Right atrium auricular region (tissue), 2 donors: ENCODE measurements around the gene RTF2. TPM values are rescaled to one million over a fixed set of nuclear protein-coding genes. Genes with fewer than 3 reads are reported as not detected.
"Not testable (repeated sequence)": the region's sequence is repeated elsewhere in the genome, so short reads cannot be mapped to it uniquely, and the experiment has no call there.

Experiments used
- DNase-seq: peaks from one replicate; pipeline ENCODE4 v3.0.0-alpha.2; 2019; ENCODE audit warnings: low spot score
- H3K27ac ChIP-seq, 2 donors: fragments of 200-600 bp; sonication (generic); 1 replicate in 1 of 2; 2 replicates in 1 of 2; pipeline ENCODE4 v1.5.1; 2016 to 2019
- H3K27me3 ChIP-seq, 2 donors: fragments of 200-600 bp; sonication (generic); one replicate each; pipeline versions ENCODE4 v1.5.1 to v1.6.0; 2017 to 2019
- H3K36me3 ChIP-seq: fragments of 200-600 bp; sonication (generic); one replicate; pipeline ENCODE4 v1.5.1; 2016
- H3K4me1 ChIP-seq, 2 donors: fragments of 200-600 bp; sonication (generic); one replicate each; pipeline versions ENCODE4 v1.5.1 to v1.6.0; 2017 to 2019
- H3K4me3 ChIP-seq, 2 donors: fragments of 200-600 bp; sonication (generic); 1 replicate in 1 of 2; 2 replicates in 1 of 2; pipeline ENCODE4 v1.5.1; 2017 to 2019; ENCODE audit warnings: mild to moderate bottlenecking in 1 of 2, moderate library complexity in 1 of 2
- H3K9me3 ChIP-seq, 2 donors: fragments of 200-600 bp; sonication (generic); one replicate each; pipeline ENCODE4 v1.5.1; 2019
- total RNA-seq, 2 donors: library from RNA; depleted of rRNA; stranded (reverse); fragments of >200 nt; gene quantifications; one replicate each; pipeline ENCODE4 v1.1.0, GENCODE V29; 2016
- TF ChIP-seq, protein P1 (sequence below), 2 donors: fragments of 200-600 bp; sonication (generic); IDR thresholded peaks; one replicate each; pipeline ENCODE4 v1.5.1; 2019; ENCODE audit warnings: antibody characterized with exemption in 2 of 2

The RTF2 gene
- total RNA-seq, 2 donors from 2014 or later = 48.6 to 49.4 TPM

DNA sequence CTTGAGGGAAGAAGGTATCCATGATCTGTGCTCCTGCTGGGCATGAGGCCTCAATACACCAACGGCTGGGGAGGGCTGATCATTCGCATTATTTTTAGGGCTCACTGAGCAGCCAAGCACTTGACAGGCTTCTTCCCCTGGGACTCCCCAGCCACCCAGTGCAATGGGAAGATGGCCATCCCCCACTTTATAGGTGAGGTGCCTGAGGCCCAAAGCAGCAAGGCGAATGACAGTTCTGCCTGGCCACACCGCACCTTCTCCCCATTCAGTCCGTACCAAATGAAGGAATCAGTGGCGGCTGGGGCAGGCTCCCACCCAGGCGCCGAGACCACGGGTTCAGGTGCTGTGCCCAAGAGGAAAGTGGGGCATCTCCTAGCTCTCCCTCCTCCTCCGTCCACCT lies 51.8 kb downstream of the RTF2 start:
- TF ChIP-seq, protein P1, sequence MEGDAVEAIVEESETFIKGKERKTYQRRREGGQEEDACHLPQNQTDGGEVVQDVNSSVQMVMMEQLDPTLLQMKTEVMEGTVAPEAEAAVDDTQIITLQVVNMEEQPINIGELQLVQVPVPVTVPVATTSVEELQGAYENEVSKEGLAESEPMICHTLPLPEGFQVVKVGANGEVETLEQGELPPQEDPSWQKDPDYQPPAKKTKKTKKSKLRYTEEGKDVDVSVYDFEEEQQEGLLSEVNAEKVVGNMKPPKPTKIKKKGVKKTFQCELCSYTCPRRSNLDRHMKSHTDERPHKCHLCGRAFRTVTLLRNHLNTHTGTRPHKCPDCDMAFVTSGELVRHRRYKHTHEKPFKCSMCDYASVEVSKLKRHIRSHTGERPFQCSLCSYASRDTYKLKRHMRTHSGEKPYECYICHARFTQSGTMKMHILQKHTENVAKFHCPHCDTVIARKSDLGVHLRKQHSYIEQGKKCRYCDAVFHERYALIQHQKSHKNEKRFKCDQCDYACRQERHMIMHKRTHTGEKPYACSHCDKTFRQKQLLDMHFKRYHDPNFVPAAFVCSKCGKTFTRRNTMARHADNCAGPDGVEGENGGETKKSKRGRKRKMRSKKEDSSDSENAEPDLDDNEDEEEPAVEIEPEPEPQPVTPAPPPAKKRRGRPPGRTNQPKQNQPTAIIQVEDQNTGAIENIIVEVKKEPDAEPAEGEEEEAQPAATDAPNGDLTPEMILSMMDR (IDR thresholded peaks at IDR 0.05) = no peak
- H3K4me1 ChIP-seq = peaks cover 0 to 19% of the 10 kb centered on the region in 2 donors
- no peaks in the 10 kb centered on the region for H3K27me3 ChIP-seq
- H3K4me3 ChIP-seq = no peak overlapping the region
- DNase-seq = no peak
- H3K36me3 ChIP-seq = peaks cover 38% of the 10 kb centered on the region
- no peak overlapping the region for H3K27ac ChIP-seq
- H3K9me3 ChIP-seq = peaks cover 4 to 23% of the 10 kb centered on the region in 2 donors

DNA sequence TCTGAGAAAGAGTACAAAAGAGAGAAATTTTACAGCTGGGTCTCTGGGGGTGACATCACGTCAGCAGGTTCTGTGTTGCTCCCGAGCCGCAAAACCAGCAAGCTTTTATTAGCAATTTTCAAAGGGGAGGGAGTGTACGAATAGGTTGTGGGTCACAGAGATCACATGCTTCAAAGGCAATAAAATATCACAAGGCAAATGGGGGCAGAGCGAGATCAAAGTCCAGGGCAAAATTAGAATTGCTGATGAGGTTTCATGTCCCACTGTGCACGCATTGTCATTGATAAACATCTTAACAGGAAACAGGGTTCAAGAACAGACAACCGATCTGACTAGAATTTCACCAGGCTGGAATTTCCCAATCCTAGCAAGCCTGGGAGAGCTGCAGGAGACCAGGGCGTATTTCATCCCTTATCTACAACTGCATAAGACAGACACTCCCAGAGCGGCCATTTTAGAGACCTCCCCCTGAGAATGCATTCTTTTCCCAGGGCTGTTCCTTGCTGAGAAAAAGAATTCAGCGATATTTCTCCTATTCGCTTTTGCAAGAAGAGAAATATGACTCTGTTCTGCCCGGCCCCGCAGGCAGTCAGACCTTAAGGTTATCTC lies 52.4 kb downstream of the RTF2 start:
- H3K9me3 ChIP-seq = peaks cover 4 to 23% of the 10 kb centered on the region in 2 donors
- peaks cover 38% of the 10 kb centered on the region for H3K36me3 ChIP-seq
- peaks cover 0 to 14% of the 10 kb centered on the region in 2 donors for H3K4me1 ChIP-seq
- H3K27me3 ChIP-seq, DNase-seq, H3K4me3 ChIP-seq, H3K27ac ChIP-seq: not testable (repeated sequence)

DNA sequence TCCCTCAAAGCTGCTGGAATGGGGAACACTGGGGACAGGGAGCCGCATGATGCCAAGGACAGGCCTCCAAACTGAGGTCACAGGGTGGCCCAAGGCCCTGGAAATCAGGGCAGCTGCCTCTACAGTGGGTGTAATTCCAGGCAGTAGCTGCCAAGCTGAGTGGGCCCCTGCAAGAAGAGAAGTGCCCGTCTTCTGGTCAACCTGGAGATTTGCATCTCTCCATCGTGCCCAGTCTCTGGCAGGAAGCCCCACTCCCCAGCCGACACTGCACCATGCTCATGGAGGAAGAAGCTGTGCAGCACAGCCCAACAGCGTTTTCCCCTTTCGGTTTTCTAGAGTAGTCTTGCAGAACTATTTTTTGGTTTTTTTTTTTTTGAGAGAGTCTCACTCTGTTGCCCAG lies 53.9 kb downstream of the RTF2 start:
- Histone ChIP-seq H3K4me1 (no peaks in the 10 kb centered on the region), H3K4me3 (no peak overlapping the region), H3K27ac (no peak overlapping the region), H3K27me3 (no peaks in the 10 kb centered on the region), H3K36me3 (peaks cover 34% of the 10 kb centered on the region), H3K9me3 (peaks cover 4 to 23% of the 10 kb centered on the region in 2 donors)
- no peak for DNase-seq
- TF ChIP-seq, protein P1 (IDR thresholded peaks at IDR 0.05) = no peak

DNA sequence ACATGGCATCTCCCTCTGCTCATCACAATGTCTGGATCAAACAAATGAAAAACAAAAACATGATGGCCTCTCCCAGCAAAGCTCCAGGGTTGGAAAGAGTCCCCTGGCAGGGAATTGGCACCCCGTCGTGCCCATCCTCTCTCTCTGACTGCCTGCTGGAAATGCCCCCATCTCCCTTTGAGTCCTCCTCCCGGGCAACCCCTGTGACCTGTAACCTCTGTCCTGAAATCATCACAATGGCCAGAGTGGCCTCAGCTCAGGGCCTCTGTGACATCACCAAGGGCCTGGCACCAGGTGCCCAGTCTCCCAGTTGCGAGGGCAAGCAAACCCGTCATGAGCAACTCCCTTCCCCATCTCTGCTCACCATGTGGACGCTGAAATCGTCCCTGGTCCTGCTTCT lies 56.0 kb downstream of the RTF2 start, which contains the start of gene FAM209A:
Gene FAM209A (plus strand): TSS at position 301 of the 400 bp plus-strand sequence. CDS start 65 bp downstream, at position 366.
- not testable (repeated sequence) for H3K27me3 ChIP-seq, H3K27ac ChIP-seq, H3K4me3 ChIP-seq, H3K4me1 ChIP-seq, DNase-seq
- Histone ChIP-seq H3K9me3 (peaks cover 4 to 23% of the 10 kb centered on the region in 2 donors), H3K36me3 (peaks cover 13% of the 10 kb centered on the region)

DNA sequence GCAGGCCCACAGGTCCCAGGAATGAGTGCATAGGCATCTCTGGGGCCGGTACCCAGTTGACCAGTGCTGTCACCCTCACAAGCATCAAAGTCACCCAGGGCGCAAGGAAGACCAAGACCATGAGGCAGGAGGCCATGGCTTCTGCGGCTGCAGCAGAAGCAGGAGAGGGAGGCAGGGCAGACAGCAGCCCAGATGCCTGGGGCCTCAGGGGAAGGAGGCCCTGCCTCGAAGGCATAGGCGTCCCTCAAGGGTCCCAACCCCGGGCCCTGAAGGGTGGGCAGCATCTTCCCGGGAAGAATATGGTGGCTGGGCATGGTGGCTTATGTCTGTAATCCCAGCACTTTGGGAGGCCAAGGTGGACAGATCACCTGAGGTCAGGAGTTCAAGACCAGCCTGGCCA lies 59.1 kb downstream of the RTF2 start:
- no peaks in the 10 kb centered on the region for H3K4me1 ChIP-seq
- H3K27ac ChIP-seq = no peak overlapping the region
- H3K27me3 ChIP-seq = no peaks in the 10 kb centered on the region
- TF ChIP-seq, protein P1 (IDR thresholded peaks at IDR 0.05) = no peak
- H3K36me3 ChIP-seq = no peaks in the 10 kb centered on the region
- H3K9me3 ChIP-seq = no peaks in the 10 kb centered on the region
- no peak overlapping the region for H3K4me3 ChIP-seq
- DNase-seq = no peak

DNA sequence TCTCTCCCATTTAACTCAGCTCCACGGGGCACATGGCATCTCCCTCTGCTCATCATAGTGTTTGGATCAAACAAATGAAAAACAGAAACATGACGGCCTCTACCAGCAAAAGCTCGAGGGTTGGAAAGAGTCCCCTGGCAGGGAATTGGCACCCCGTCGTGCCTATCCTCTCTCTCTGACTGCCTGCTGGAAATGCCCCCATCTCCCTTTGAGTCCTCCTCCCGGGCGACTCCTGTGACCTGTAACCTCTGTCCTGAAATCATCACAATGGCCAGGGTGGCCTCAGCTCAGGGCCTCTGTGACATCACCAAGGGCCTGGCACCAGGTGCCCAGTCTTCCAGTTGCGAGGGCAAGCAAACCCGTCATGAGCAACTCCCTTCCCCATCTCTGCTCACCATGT lies 64.5 kb downstream of the RTF2 start, which contains the start of gene FAM209B:
Gene FAM209B (plus strand): TSS at position 301 of the 400 bp plus-strand sequence. CDS start 96 bp downstream, at position 397.
- H3K36me3 ChIP-seq, H3K4me3 ChIP-seq, H3K9me3 ChIP-seq, H3K27me3 ChIP-seq, DNase-seq, H3K4me1 ChIP-seq, H3K27ac ChIP-seq: not testable (repeated sequence)

DNA sequence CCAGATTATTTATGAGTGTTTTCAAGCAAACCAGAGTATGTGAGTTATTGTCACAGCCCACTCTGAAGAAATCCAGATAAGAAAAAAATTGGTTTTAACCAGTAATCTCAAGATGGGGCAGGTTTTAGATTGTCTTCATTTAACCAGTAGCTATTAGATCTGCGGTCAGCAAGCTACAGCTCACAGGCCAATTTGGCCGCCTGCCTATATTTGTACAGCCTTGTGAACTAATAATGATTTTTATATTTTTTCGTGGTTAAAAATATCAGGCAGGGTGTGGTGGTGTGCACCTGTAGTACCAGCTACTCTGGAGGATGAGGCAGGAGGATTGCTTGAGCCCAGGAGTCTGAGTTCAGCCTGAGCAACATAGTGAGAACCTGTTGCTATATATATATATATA lies 69.6 kb downstream of the RTF2 start:
- Histone ChIP-seq H3K36me3 (no peaks in the 10 kb centered on the region), H3K9me3 (no peaks in the 10 kb centered on the region), H3K27me3 (no peaks in the 10 kb centered on the region), H3K4me3 (no peak overlapping the region), H3K4me1 (no peaks in the 10 kb centered on the region), H3K27ac (no peak overlapping the region)
- DNase-seq = no peak
- TF ChIP-seq, protein P1 (IDR thresholded peaks at IDR 0.05) = no peak
